HG03108 (cell line): ENCODE results near the gene PDK4.

Experiments used
- ATAC-seq: cut with Tn5 transposase; IDR thresholded peaks from one replicate; pipeline ENCODE4 v1.9.1; 2021; ENCODE audit warnings: moderate library complexity; ENCODE audit not compliant: unreplicated experiment

Gene PDK4

DNA sequence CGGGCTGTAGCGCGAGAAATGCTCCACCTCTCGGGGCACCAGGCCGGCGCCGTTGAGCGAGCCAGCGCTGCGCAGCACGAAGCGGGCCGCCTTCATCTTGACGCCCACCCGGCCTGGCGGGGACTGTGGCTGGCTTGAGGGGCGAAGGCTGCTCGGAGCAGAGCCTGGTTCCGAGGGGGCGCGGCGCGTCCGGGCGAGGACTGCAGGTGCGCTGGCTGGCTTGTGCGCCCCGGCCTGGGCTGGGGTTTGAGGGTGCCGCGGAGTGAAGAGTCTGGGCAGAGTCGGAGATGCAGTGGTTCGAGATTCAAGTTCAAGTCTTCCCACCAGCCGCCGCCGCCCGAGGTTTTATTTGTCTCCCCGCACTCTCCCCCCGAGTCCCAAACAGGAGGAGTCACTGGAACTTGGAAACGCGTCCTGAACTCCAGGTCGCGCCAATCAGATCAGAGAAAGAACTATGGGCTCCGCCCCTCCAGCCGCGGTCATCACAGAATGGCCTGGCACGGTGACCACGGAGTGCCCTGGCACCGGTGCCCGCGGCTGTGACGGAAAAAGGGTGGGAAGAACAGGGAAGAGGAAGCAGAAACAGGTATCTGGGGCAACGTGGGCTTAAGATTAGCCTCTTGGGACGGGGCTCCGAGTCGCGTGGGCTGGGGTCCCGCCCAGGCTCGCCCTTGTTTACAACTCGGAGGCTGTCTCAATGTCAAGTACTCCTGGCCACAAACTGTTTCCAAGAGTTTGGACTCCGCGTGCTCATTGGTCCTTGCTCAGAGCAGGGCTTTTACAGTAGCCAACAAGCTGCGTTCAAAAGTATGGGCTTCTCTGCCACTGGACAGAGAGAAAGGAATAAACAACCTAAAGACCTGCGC lies at the start of gene PDK4:
Gene PDK4, minus strand, starts transcription at position 319 of the 866 bp plus-strand sequence. Its CDS starts 223 bp downstream, at position 96.
- ATAC-seq = no peak

GRCh38 chr7:95642173-95642572 lies 45.9 kb upstream of the PDK4 start:
- ATAC-seq = no peak

GRCh38 chr7:95636140-95636940 lies 40.0 kb upstream of the PDK4 start:
- ATAC-seq = no peak

DNA sequence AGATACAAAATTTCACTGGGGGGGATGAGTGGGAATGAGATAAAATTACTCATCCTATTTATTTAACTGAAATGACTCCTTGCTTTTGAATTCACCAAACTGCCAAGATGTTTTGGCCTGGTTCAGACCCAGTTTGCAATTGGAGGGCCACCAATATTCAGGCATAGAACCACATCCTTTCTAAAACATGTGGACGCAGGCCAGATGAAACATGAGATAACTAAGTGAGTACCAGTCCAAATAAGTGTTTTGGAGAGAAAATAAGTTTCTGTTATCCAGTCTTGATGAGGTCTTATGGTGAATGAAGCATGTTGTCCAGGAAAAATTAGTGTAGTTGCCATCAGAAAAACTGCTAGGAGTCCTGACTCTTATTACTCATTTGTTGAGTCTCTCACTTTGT lies 36.3 kb upstream of the PDK4 start:
- ATAC-seq = no peak

DNA sequence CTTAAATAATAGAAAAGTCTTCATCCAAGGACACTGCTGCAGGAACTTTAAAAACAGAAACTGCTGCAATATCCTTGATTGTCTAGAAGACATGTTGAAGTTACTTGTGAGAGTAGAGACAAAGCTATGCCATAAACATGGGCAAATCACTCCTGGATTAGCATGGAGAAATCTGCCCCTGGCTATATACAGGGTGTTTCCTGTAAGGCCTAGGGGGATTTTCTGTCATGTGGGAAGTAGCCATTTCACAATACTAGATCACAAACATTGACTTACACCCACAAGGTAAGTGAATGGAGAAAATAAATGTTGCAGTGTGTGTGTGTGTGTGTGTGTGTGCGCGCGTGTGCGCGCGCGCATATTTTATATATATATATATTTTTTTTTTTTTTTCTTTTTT lies 35.2 kb upstream of the PDK4 start:
- no peak for ATAC-seq

DNA sequence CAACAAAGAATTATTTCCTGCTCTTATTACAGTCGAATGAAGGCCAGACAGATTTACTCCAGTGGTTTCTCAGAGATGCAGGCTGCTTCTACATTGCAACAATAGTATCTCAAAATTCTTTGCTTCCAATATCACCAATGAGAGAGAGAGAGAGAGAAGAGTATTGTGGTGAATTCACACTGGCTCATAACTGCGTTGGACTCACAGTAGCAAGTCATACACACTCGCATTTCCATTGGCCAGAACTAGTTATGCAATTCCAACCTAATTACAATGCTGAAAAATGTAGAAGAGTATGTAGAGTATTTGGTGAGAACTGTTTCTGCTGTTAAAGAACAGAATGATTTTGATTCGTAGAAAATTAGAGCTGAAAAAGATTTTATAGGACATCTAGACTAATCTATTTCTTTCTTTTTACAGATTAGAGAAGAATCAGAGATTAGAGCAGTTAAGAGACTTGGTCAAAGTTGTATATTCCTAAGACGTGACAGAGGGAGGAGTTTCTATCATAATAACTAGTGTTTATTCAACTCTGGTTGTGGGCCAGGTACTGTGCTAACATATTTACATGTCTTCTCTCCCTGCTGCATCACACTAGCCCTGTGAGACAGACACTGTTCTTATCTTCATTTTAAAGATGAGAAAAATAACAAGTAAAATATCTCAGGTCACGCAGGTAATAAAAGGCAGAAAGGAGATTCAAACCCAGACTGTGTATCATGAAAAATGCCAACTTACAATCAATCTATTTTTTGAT lies 34.6 kb upstream of the PDK4 start:
- no peak for ATAC-seq

- no peak for ATAC-seq
Observed at GRCh38 chr7:95628831-95629439, 32.6 kb upstream of the PDK4 start.

- ATAC-seq = no peak
Observed at GRCh38 chr7:95623788-95624187, 27.5 kb upstream of the PDK4 start.

GRCh38 chr7:95622859-95623258 lies 26.5 kb upstream of the PDK4 start:
- no peak for ATAC-seq

DNA sequence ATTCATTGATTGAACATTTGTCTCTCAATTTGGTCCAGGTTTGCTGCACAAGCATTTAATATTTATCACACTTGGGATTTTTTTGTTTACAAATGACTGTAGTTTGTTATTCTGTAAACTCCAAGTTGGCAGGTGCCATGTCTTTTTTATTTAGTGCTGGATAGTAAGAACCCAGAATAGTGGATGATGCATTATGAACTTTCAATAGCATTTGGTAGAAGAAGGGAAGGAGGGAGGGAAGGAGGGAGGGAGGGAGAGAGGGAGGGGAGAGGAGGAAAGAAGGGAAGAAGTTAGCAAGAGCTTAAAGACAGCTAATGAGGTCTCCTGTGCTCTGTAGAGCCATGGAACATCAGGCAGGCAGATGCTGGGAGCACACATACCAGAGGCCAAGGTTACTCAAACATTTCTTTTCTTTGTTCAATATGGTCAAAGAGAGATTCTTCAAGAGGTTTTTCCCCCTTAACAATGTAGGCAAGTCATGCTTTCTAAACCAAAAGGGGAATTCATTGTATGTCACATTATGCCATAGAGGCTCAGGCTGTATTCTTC lies 25.8 kb upstream of the PDK4 start:
- no peak for ATAC-seq

DNA sequence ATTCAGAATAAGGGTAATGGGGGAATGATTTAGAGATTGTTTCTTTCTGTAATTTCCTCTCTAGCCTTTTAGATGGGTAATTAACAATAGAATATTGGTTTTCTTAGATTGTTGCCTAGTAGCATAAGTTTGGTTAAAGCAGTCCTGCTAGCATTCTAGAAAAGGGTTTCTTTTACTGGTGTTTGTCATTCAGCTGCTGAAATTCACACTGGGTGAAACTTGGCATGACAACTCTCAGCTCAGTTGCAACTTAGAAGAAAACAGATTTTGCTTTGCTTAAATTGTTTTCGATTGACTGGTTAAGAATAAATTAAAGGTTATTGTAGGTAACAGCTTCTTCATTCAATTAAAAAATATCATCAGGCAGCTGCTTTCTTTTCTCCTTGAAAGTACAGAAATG lies 25.1 kb upstream of the PDK4 start:
- ATAC-seq = no peak

- ATAC-seq = no peak
Observed at GRCh38 chr7:95620631-95621030, 24.3 kb upstream of the PDK4 start.

- no peak for ATAC-seq
Observed at GRCh38 chr7:95619921-95620320, 23.6 kb upstream of the PDK4 start.

GRCh38 chr7:95619517-95619916 lies 23.2 kb upstream of the PDK4 start:
- ATAC-seq = no peak

- no peak for ATAC-seq
Observed at GRCh38 chr7:95614442-95614940, 18.2 kb upstream of the PDK4 start.

DNA sequence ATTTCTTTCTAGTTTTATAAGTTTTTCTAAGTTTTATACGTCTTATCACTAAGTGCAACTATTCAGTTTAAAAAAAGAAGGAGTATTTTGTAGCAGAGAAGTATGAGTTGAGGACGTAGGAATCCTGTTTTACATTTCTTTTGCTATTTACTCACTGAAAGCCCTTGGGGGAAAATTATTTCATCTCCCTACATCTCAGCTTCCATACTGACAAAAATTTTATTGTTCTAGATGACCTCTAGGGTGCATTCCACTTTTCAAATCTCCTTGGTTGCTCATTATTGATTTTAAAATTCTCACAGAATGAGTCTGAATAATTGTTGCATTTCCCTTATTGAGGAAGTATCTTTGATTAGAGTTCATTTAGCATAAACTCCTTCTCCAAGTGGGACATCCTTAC lies 14.9 kb upstream of the PDK4 start:
- no peak for ATAC-seq

DNA sequence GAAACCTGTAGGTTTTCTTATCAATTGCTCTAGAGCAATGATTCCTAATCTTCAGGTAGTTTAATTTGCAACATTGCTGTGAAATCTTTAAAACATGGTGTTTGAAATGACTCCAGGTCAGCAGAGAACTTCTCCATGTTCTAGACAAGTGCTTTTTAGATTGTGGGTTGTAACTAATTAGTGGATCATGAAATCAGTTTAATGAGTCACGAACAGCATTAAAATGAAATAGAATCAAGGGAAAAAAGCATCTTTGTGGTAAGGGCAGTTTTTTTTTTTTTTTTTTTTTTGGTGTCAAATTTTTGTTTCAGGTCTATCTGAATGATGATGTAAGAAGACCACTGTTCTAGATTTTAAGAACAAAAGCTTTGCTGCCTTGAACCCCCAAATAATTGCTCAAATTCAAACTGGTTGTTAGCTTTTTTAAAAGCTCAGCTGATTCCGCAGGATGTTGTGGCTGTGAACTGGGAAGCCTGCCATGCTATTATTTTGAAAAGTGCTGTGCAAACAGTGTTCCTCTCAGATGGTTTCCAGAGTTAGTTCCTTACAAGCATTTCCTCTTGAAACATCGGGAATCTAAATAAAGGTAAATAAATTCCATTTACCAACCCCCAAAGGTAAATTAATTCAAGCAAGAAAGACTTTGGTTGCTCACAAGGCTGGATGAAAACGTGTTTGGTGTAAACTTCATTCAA lies 13.1 kb upstream of the PDK4 start:
- no peak for ATAC-seq

DNA sequence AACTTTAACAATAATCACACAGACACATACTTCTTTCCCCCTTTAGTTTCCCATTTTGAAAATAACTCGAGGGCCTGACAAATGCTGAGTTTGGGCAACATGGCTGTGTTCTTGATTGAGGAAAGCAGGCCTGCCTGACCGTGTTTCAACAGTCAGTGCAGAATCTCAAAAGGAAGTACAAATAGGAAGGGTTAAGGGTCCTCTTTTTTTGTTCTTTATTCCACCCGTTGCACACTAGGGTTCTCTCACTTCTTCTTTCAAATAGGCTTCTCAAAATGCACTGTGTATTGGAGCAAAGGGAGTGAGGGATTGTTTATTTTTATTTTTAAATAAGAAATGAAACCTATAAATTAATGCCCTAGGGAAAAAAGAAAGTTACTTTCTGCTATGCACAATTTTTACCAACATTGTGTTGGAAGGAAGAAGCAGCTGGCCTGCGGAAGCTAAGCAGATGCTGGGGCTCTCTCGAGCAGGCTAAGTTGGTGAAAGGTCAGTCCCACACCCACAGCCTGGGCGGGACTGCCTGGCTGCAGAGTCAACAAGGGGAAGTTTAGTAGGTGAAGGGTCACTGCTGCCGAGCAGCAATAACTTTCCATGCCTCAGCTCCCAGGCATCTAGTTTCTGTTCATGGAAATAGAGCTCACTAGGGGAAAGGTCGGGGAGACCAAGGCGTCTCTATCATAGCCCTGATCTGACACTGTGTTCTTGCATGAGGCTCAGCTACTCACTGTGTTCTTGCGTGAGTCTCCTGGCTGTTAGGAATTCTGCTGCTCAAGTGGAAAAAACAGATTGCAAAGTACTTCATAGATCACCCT lies 12.2 kb upstream of the PDK4 start:
- peak; percentile 99 for ATAC-seq

DNA sequence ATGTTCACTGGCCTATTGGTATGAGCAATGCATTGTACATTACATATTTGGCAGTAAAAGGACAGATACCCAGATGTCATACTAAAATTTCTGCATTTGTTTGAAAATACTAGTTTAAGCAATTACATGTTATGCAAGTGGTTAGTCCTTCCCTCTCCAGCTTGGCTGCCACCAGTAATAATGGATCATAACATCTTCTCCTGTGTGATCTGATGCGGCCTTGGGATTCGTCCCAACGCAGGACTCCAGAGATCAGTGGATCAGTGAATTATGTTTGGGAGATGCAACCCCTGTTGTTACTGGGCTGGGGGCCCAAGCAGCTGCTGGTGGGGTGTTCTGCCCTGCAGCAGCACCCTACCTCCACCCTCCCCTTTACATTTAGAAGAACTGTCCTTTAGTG lies 11.2 kb upstream of the PDK4 start:
- no peak for ATAC-seq
